Panc1 (cell line): ENCODE results near the gene PTCD2. TPM values are rescaled to one million over a fixed set of nuclear protein-coding genes. Genes with fewer than 3 reads are reported as not detected.

Source experiments
- ATAC-seq: fragments of 200-7000 bp; cut with Tn5 transposase; 2 replicates; pipeline ENCODE4 v1.9.1; 2020; ENCODE audit warnings: mild to moderate bottlenecking, moderate library complexity
- BruUV-seq: library from RNA; stranded (reverse); fragments of 400-500 nt; replicated peaks from 2 replicates; lab custom pipeline; 2021; lab: Mats Ljungman, UMichigan
- CTCF ChIA-PET: fragments of 300-600 bp; sonication (Branson Sonifier 250); formaldehyde crosslinking; loops from one replicate; lab custom pipeline; 2022; ENCODE audit warnings: antibody characterized with exemption; lab: Charles Lee
- POLR2A ChIA-PET: fragments of 300-600 bp; sonication (Branson Sonifier 250); formaldehyde crosslinking; loops from one replicate; lab custom pipeline; 2022; ENCODE audit warnings: antibody characterized with exemption; lab: Charles Lee
- DNase-seq: peaks from one replicate; pipeline ENCODE4 v3.0.0-alpha.2; 2010; ENCODE audit warnings: low read depth, low spot score
- H3K27ac ChIP-seq: 2 replicates; pipeline ENCODE4 v1.5.1; 2011; ENCODE audit warnings: mild to moderate bottlenecking, low read length, inconsistent platforms
- H3K27me3 ChIP-seq: fragments of 200-500 bp; sonication (Bioruptor generic); 2 replicates; pipeline ENCODE4 v1.6.0; 2014; ENCODE audit warnings: low read length, inconsistent platforms; ENCODE audit not compliant: control insufficient read depth, insufficient read depth
- H3K36me3 ChIP-seq: fragments of 200-500 bp; sonication (Bioruptor generic); 2 replicates; pipeline ENCODE4 v1.5.1; 2014; ENCODE audit warnings: inconsistent platforms, mild to moderate bottlenecking, low read length, moderate library complexity; ENCODE audit not compliant: control insufficient read depth, insufficient read depth
- H3K4me1 ChIP-seq: 2 replicates; pipeline ENCODE4 v1.5.1; 2011; ENCODE audit warnings: inconsistent platforms, mild to moderate bottlenecking, low read length, moderate library complexity; ENCODE audit not compliant: control insufficient read depth, insufficient read depth
- H3K4me3 ChIP-seq, 2 experiments: 2 replicates each; pipeline ENCODE4 v1.5.1; 2011 to 2012; ENCODE audit warnings: low read depth in 2 of 2, low read length in 2 of 2, mild to moderate bottlenecking in 2 of 2, inconsistent platforms in 1 of 2, moderate library complexity in 1 of 2
- H3K9me3 ChIP-seq: fragments of 200-500 bp; sonication (Bioruptor generic); 2 replicates; pipeline ENCODE4 v1.5.1; 2014; ENCODE audit warnings: low read depth, mild to moderate bottlenecking, inconsistent platforms, low read length, moderate library complexity; ENCODE audit not compliant: control insufficient read depth, insufficient read depth
- CTCF ChIP-seq: fragments of 450-650 bp; IDR thresholded peaks from 2 replicates; pipeline ENCODE4 v1.5.1; 2017; ENCODE audit warnings: mild to moderate bottlenecking
- POLR2AphosphoS5 ChIP-seq: IDR thresholded peaks from 2 replicates; pipeline ENCODE4 v1.6.1; 2012; ENCODE audit warnings: mild to moderate bottlenecking, low read depth, low read length, moderate library complexity
- SIN3A ChIP-seq: IDR thresholded peaks from 2 replicates; pipeline ENCODE4 v1.6.1; 2012; ENCODE audit warnings: low read depth, mild to moderate bottlenecking, low read length, moderate library complexity, borderline replicate concordance; ENCODE audit not compliant: insufficient read depth
- TCF7L2 ChIP-seq: IDR thresholded peaks from 2 replicates; pipeline ENCODE4 v1.6.1; 2011; ENCODE audit warnings: mild to moderate bottlenecking, low read depth, low read length, inconsistent platforms
- in situ Hi-C: cut with HindIII; loops from 2 replicates; pipeline ENCODE4 v1.10.0; 2016; ENCODE audit warnings: low sequenced_read_pairs, low pct_unique_long_range_greater_than_20kb
- intact Hi-C: fragments of 100-400 bp; cut with micrococcal nuclease; formaldehyde crosslinking; loops from one replicate; pipeline ENCODE4 v1.10.0; 2022; ENCODE audit not compliant: unreplicated experiment
- total RNA-seq: library from RNA; stranded (reverse); gene quantifications from one replicate; pipeline ENCODE4 v1.2.1, GENCODE V29; 2021; ENCODE audit not compliant: unreplicated experiment
- TF ChIP-seq, protein P1 (sequence below), 2 experiments: IDR thresholded peaks; 2 replicates each; pipeline ENCODE4 v1.6.1; 2011 to 2012; ENCODE audit warnings: low read depth in 2 of 2, control low read depth in 1 of 2, low read length in 1 of 2, mild to moderate bottlenecking in 1 of 2, moderate library complexity in 1 of 2; ENCODE audit not compliant: insufficient read depth in 1 of 2

Gene PTCD2
- total RNA-seq, 1 experiment from 2014 or later = 13.0 TPM

DNA sequence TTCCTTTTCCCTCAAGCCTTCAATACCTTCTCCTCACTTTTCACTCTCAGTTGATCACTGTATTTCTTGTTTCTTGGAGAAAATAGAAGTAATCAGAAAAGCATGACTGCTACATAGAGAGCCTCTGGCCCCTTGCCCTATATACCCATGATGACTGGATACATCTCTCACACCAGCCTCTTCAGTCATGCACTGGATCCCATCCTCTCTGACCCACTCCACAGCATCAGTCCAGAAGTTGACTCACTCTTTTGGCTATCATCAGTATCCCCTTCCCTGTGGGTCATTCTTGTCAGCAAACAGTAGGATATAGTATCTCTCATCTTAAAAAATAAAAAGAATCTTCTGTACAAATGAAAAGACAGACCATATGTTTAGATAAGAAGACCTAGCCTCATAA is 32.9 kb downstream of the PTCD2 start:
- no peaks in the 10 kb centered on the region for H3K4me1 ChIP-seq
- no peak for ATAC-seq
- no TSS peak for BruUV-seq
- DNase-seq = no peak
- H3K27ac ChIP-seq = no peak overlapping the region
- no peaks in the 10 kb centered on the region for H3K36me3 ChIP-seq
- ChIA-PET CTCF (no interaction called here), POLR2A (no interaction called here)
- no peak overlapping the region for H3K4me3 ChIP-seq
- no peaks in the 10 kb centered on the region for H3K27me3 ChIP-seq
- TF ChIP-seq, protein P1, sequence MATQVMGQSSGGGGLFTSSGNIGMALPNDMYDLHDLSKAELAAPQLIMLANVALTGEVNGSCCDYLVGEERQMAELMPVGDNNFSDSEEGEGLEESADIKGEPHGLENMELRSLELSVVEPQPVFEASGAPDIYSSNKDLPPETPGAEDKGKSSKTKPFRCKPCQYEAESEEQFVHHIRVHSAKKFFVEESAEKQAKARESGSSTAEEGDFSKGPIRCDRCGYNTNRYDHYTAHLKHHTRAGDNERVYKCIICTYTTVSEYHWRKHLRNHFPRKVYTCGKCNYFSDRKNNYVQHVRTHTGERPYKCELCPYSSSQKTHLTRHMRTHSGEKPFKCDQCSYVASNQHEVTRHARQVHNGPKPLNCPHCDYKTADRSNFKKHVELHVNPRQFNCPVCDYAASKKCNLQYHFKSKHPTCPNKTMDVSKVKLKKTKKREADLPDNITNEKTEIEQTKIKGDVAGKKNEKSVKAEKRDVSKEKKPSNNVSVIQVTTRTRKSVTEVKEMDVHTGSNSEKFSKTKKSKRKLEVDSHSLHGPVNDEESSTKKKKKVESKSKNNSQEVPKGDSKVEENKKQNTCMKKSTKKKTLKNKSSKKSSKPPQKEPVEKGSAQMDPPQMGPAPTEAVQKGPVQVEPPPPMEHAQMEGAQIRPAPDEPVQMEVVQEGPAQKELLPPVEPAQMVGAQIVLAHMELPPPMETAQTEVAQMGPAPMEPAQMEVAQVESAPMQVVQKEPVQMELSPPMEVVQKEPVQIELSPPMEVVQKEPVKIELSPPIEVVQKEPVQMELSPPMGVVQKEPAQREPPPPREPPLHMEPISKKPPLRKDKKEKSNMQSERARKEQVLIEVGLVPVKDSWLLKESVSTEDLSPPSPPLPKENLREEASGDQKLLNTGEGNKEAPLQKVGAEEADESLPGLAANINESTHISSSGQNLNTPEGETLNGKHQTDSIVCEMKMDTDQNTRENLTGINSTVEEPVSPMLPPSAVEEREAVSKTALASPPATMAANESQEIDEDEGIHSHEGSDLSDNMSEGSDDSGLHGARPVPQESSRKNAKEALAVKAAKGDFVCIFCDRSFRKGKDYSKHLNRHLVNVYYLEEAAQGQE (IDR thresholded peaks at IDR 0.05; ENCODE audit: insufficient read depth in 1 of 2, low read depth in 2 of 2, low read length in 1 of 2) = no peak
- TF ChIP-seq POLR2AphosphoS5 = no peak
- TF ChIP-seq SIN3A = no peak
- TF ChIP-seq TCF7L2 = no peak
- no peak for TF ChIP-seq CTCF
- intact Hi-C loops = no loop called here
- no peaks in the 10 kb centered on the region for H3K9me3 ChIP-seq
- in situ Hi-C loops = no loop called here

GRCh38 chr5:72355706-72356299 is 35.6 kb downstream of the PTCD2 start:
- Histone ChIP-seq H3K36me3 (no peaks in the 10 kb centered on the region; the same call in 1 of the 2 replicates), H3K27ac (no peak overlapping the region), H3K9me3 (no peaks in the 10 kb centered on the region), H3K27me3 (no peaks in the 10 kb centered on the region), H3K4me1 (no peaks in the 10 kb centered on the region), H3K4me3 (no peak overlapping the region)
- TF ChIP-seq, protein P1 (IDR thresholded peaks at IDR 0.05; ENCODE audit: insufficient read depth in 1 of 2, low read depth in 2 of 2, low read length in 1 of 2) = no peak
- TF ChIP-seq CTCF = peak; percentile 81
- in situ Hi-C loops = no loop called here
- peak; percentile 91 for ATAC-seq
- POLR2A ChIA-PET = no interaction called here
- BruUV-seq = no TSS peak
- CTCF ChIA-PET = no interaction called here
- intact Hi-C loops = no loop called here
- no peak for DNase-seq
